Thoracic aorta (tissue), 2 donors: ENCODE data around the gene FRA10AC1. TPM values are rescaled to one million over a fixed set of nuclear protein-coding genes. Genes with fewer than 3 reads are reported as not detected.

Source experiments
- ATAC-seq: fragments of 150-250 bp; one replicate; pipeline ENCODE4 v1.8.0; 2017; ENCODE audit warnings: low read depth; ENCODE audit not compliant: insufficient number of reproducible peaks, low FRiP score
- DNase-seq: peaks from one replicate; pipeline ENCODE4 v3.0.0-alpha.2; 2020; ENCODE audit warnings: low spot score
- H3K27ac ChIP-seq, 2 donors: fragments of 200-600 bp; sonication (generic); 1 replicate in 1 of 2; 2 replicates in 1 of 2; pipeline ENCODE4 v1.5.1; 2016; ENCODE audit warnings: mild to moderate bottlenecking in 2 of 2, moderate library complexity in 2 of 2
- H3K27me3 ChIP-seq: fragments of 200-600 bp; sonication (generic); replicated peaks from 2 replicates; pipeline ENCODE4 v1.6.0; 2016; ENCODE audit warnings: mild to moderate bottlenecking; ENCODE audit not compliant: insufficient read depth
- H3K36me3 ChIP-seq: fragments of 200-600 bp; sonication (generic); one replicate; pipeline ENCODE4 v1.5.1; 2016
- H3K4me1 ChIP-seq, 2 donors: fragments of 200-600 bp; sonication (generic); 1 replicate in 1 of 2; 2 replicates in 1 of 2; pipeline versions ENCODE4 v1.5.1 to v1.6.0; 2016; ENCODE audit warnings: low read depth in 2 of 2, mild to moderate bottlenecking in 1 of 2; ENCODE audit not compliant: control insufficient read depth in 1 of 2
- H3K4me3 ChIP-seq: fragments of 200-600 bp; sonication (generic); 2 replicates; pipeline ENCODE4 v1.5.1; 2016; ENCODE audit warnings: mild to moderate bottlenecking
- H3K9me3 ChIP-seq: fragments of 200-600 bp; sonication (generic); 2 replicates; pipeline ENCODE4 v1.5.1; 2016
- total RNA-seq, 2 donors: library from RNA; depleted of rRNA; stranded (reverse); fragments of >200 nt; gene quantifications; one replicate each; pipeline versions ENCODE4 v1.1.0 to v1.2.3, GENCODE V29; 2016
- TF ChIP-seq, protein P1 (sequence below): fragments of 200-600 bp; sonication (generic); IDR thresholded peaks from one replicate; pipeline ENCODE4 v1.5.1; 2019; ENCODE audit warnings: antibody characterized with exemption

The FRA10AC1 gene
- total RNA-seq, 2 donors from 2014 or later = 25.7 to 35.9 TPM

- TF ChIP-seq, protein P1, sequence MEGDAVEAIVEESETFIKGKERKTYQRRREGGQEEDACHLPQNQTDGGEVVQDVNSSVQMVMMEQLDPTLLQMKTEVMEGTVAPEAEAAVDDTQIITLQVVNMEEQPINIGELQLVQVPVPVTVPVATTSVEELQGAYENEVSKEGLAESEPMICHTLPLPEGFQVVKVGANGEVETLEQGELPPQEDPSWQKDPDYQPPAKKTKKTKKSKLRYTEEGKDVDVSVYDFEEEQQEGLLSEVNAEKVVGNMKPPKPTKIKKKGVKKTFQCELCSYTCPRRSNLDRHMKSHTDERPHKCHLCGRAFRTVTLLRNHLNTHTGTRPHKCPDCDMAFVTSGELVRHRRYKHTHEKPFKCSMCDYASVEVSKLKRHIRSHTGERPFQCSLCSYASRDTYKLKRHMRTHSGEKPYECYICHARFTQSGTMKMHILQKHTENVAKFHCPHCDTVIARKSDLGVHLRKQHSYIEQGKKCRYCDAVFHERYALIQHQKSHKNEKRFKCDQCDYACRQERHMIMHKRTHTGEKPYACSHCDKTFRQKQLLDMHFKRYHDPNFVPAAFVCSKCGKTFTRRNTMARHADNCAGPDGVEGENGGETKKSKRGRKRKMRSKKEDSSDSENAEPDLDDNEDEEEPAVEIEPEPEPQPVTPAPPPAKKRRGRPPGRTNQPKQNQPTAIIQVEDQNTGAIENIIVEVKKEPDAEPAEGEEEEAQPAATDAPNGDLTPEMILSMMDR = no peak
- ATAC-seq = no peak
- no peaks in the 10 kb centered on the region for H3K36me3 ChIP-seq
- no peak overlapping the region for H3K27ac ChIP-seq
- no peak for DNase-seq
- no peak overlapping the region for H3K4me3 ChIP-seq
- H3K27me3 ChIP-seq = no peaks in the 10 kb centered on the region
- no peaks in the 10 kb centered on the region for H3K4me1 ChIP-seq
- H3K9me3 ChIP-seq = no peaks in the 10 kb centered on the region
Measured at GRCh38 chr10:93620925-93621324, 81.5 kb downstream of the FRA10AC1 start.

Other genes with a start within 250 kb of the FRA10AC1 start
- gene MYOF, start 220.3 kb downstream of the FRA10AC1 start, total RNA-seq = 100 to 1,000 TPM; 132 to 138 TPM
- 1 to 10 TPM in 1 of 2 donors, not detected in 1; 5.1 TPM for gene CEP55, start 206.0 kb downstream of the FRA10AC1 start, total RNA-seq
- 1 to 10 TPM in 1 of 2 donors, not detected in 1; 1.3 TPM for gene FFAR4, start 135.9 kb downstream of the FRA10AC1 start, total RNA-seq
- gene RBP4, start 101.4 kb downstream of the FRA10AC1 start, total RNA-seq = 10 to 100 TPM; 23.1 to 23.3 TPM
- gene PDE6C, start 90.1 kb downstream of the FRA10AC1 start, total RNA-seq = not detected
- gene LGI1, start 55.3 kb upstream of the FRA10AC1 start, total RNA-seq = 1 to 10 TPM in 1 of 2 donors, not detected in 1; 4.7 TPM
- 10 to 100 TPM in 1 of 2 donors, under 1 TPM in 1; 0.68 to 10.0 TPM for gene SLC35G1, start 191.4 kb upstream of the FRA10AC1 start, total RNA-seq